ENCODE measurements around the gene MUC20. TPM values are rescaled to one million over a fixed set of nuclear protein-coding genes. Genes with fewer than 3 reads are reported as not detected.

Gene MUC20
- total and polyA plus RNA-seq, 2 of the 13 experiments (the other 11 are each of a cell fraction or from before 2014, with no cell fraction given), result 0.24 to 0.83 TPM

DNA sequence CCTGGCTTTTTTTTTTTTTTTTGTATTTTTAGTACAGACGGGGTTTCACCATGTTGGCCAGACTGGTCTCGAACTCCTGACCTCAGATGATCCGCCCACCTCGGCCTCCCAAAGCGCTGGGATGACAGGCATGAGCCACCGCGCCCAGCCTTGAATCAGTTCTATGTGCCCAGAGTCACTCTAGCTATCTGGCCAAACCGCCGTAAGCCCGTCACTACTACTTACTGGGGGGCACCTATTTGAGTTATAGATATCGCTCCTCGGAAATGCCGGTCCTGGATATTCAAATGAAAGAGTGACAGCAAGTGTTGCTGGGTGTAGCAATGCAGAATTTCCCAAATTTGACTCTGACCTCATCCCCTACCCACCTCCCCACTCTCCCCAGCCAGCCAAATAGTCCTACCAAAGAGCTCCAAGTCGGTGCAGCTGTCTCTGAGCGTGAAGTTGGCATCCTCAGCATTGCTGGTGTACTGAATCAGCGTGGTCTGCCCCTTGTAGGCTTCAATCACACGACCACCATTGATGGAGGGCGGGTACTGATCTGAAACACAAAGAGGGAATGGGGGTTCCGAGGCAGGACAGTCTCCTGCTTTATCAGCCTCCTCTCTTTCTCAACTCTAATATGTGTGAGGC, 38.1 kb downstream of the MUC20 start:
- intact Hi-C loops (cut with micrococcal nuclease; ENCODE audit: unreplicated experiment) (no loop called here), in situ Hi-C loops (cut with HindIII; ENCODE audit: extremely low pct_ligation_motif_present, low pct_unique_long_range_greater_than_20kb) (no loop called here)
- Histone ChIP-seq H3K4me1 (ENCODE audit: insufficient read depth, low read length) (no peaks in the 10 kb centered on the region), H3K4me3 (replicated peaks in 1 of 3; ENCODE audit: insufficient read depth in 1 of 3, low read depth in 2 of 3, low read length in 3 of 3) (no peak overlapping the region), H3K9ac (ENCODE audit: insufficient read depth, low read depth, low read length) (no peak overlapping the region), H3K27ac (ENCODE audit: extremely low read length, insufficient read depth, low read length) (no peak overlapping the region), H4K20me1 (ENCODE audit: insufficient read depth, low read length) (no peaks in the 10 kb centered on the region), H3K4me2 (ENCODE audit: low read depth, low read length) (no peak overlapping the region), H3K36me3 (replicated peaks in 1 of 2; ENCODE audit: control insufficient read depth in 1 of 2, insufficient read depth in 2 of 2, low read length in 2 of 2) (no peaks in the 10 kb centered on the region), H3K27me3 (ENCODE audit: control insufficient read depth in 1 of 2, insufficient read depth in 2 of 2, low read length in 2 of 2) (peaks cover 7 to 49% of the 10 kb centered on the region in 2 experiments; a peak in 4 of 5 replicates), H2AFZ (ENCODE audit: low read length) (no peak overlapping the region), H3K79me2 (ENCODE audit: insufficient read depth, low read length) (no peaks in the 10 kb centered on the region), H3K9me3 (ENCODE audit: low read length) (no peaks in the 10 kb centered on the region)
- ChIA-PET CTCF (ENCODE audit: low intra/inter-chr PET ratio, low total read pairs) (no interaction called here), POLR2A (no interaction called here)
- TF ChIP-seq, protein P1, sequence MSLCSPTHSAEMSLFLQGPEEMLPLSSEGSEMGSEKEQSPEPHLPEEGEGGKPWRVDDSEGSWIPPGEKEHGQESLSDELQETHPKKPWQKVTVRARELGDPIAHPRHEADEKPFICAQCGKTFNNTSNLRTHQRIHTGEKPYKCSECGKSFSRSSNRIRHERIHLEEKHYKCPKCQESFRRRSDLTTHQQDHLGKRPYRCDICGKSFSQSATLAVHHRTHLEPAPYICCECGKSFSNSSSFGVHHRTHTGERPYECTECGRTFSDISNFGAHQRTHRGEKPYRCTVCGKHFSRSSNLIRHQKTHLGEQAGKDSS (CRISPR knock-in tag; IDR thresholded peaks at IDR 0.05; ENCODE audit: borderline replicate concordance, low read depth), result no peak
- TF ChIP-seq NFKB2 (CRISPR knock-in tag; IDR thresholded peaks at IDR 0.05; ENCODE audit: borderline replicate concordance) (no peak), SNAPC2 (CRISPR knock-in tag; IDR thresholded peaks at IDR 0.05) (no peak)
- ATAC-seq, result no peak
- BruUV-seq (replicated peaks), result no TSS peak
- no peak for FAIRE-seq
- DNase-seq (ENCODE audit: low spot score), result no peak
- 31% methylated on average over 19 of the region's 19 CpGs for WGBS (ENCODE audit: low lambda C conversion rate)

- no peak for ATAC-seq
- ChIA-PET POLR2A (no interaction called here), CTCF (ENCODE audit: low intra/inter-chr PET ratio, low total read pairs) (no interaction called here)
- no TSS peak for BruUV-seq (replicated peaks)
- Histone ChIP-seq H2AFZ (ENCODE audit: low read length) (no peak overlapping the region), H3K36me3 (replicated peaks in 1 of 2; ENCODE audit: control insufficient read depth in 1 of 2, insufficient read depth in 2 of 2, low read length in 2 of 2) (no peaks in the 10 kb centered on the region), H4K20me1 (ENCODE audit: insufficient read depth, low read length) (no peaks in the 10 kb centered on the region), H3K4me2 (ENCODE audit: low read depth, low read length) (no peak overlapping the region), H3K4me3 (replicated peaks in 1 of 3; ENCODE audit: insufficient read depth in 1 of 3, low read depth in 2 of 3, low read length in 3 of 3) (no peak overlapping the region), H3K9me3 (ENCODE audit: low read length) (no peaks in the 10 kb centered on the region), H3K4me1 (ENCODE audit: insufficient read depth, low read length) (no peaks in the 10 kb centered on the region), H3K9ac (ENCODE audit: insufficient read depth, low read depth, low read length) (no peak overlapping the region), H3K27ac (ENCODE audit: extremely low read length, insufficient read depth, low read length) (no peak overlapping the region), H3K27me3 (ENCODE audit: control insufficient read depth in 1 of 2, insufficient read depth in 2 of 2, low read length in 2 of 2) (peaks cover 10 to 60% of the 10 kb centered on the region in 2 experiments; a peak in 4 of 5 replicates), H3K79me2 (ENCODE audit: insufficient read depth, low read length) (no peaks in the 10 kb centered on the region)
- in situ Hi-C loops (cut with HindIII; ENCODE audit: extremely low pct_ligation_motif_present, low pct_unique_long_range_greater_than_20kb), result no loop called here
- DNase-seq (ENCODE audit: low spot score), result no peak
- WGBS (ENCODE audit: low lambda C conversion rate), result 38% methylated on average over 16 of the region's 24 CpGs
- no peak for FAIRE-seq
- intact Hi-C loops (cut with micrococcal nuclease; ENCODE audit: unreplicated experiment), result no loop called here
- TF ChIP-seq ZNF367 (CRISPR knock-in tag; IDR thresholded peaks at IDR 0.05; ENCODE audit: borderline replicate concordance), result no peak
- no peak for TF ChIP-seq NFYB (CRISPR knock-in tag; IDR thresholded peaks at IDR 0.05)
- TF ChIP-seq REXO4 (CRISPR knock-in tag; IDR thresholded peaks at IDR 0.05; ENCODE audit: borderline replicate concordance), result no peak
- no peak for TF ChIP-seq CREBL2 (CRISPR knock-in tag; IDR thresholded peaks at IDR 0.05; ENCODE audit: borderline replicate concordance)
- no peak for TF ChIP-seq DMTF1 (CRISPR knock-in tag; IDR thresholded peaks at IDR 0.05)
- TF ChIP-seq ZNF629 (CRISPR knock-in tag; conservative IDR thresholded peaks at IDR 0.05), result no peak
- no peak for TF ChIP-seq ZNF230 (CRISPR knock-in tag; IDR thresholded peaks at IDR 0.05)
- TF ChIP-seq NFE2L2 (IDR thresholded peaks at IDR 0.05; ENCODE audit: low read length), result no peak
- TF ChIP-seq SRSF9 (IDR thresholded peaks at IDR 0.05; ENCODE audit: borderline replicate concordance, insufficient read depth, low read depth, low read length, poor library complexity, severe bottlenecking), result no peak
- TF ChIP-seq ZNF83 (CRISPR knock-in tag; IDR thresholded peaks at IDR 0.05; ENCODE audit: borderline replicate concordance), result no peak
- no peak for TF ChIP-seq ZFP36L2 (CRISPR knock-in tag; IDR thresholded peaks at IDR 0.05)
These were observed 39.8 kb downstream of the MUC20 start for GRCh38 chr3:195760345-195761122.

Data from HepG2 (cell line).